Tibial nerve (tissue), 3 donors: Measurements from ENCODE around the gene CCDC88C.
"Not testable (repeated sequence)": the region's sequence is repeated elsewhere in the genome, so short reads cannot be mapped to it uniquely, and the experiment has no call there.

Experiments used
- CTCF ChIP-seq, 5 experiments: fragments of 200-600 bp in 3 of 5; fragments of 450-650 bp in 2 of 5; sonication (generic) in 3 of 5; IDR thresholded peaks; one replicate each; pipeline ENCODE4 v1.5.1; 2016 to 2019; ENCODE audit warnings: antibody characterized with exemption in 5 of 5, mild to moderate bottlenecking in 3 of 5, moderate library complexity in 2 of 5
- POLR2A ChIP-seq, 2 donors: fragments of 450-650 bp; IDR thresholded peaks; one replicate each; pipeline ENCODE4 v1.6.1; 2017; ENCODE audit warnings: antibody characterized with exemption in 2 of 2, mild to moderate bottlenecking in 2 of 2, moderate library complexity in 2 of 2

GRCh38 chr14:91428931-91429330 lies 11.3 kb upstream of the CCDC88C start:
- not testable (repeated sequence) for TF ChIP-seq CTCF, POLR2A (IDR thresholded peaks at IDR 0.05)
